Stimulated activated CD4-positive, alpha-beta T cell treated with anti-CD3 and anti-CD28 coated beads, Interleukin-4, amount 100 ng/mL, for 1 hour (primary cell): Measurements from ENCODE around the gene B4GALT7.
"Not testable (repeated sequence)": the region's sequence is repeated elsewhere in the genome, so short reads cannot be mapped to it uniquely, and the experiment has no call there.

Experiments used
- DNase-seq: peaks from one replicate; pipeline ENCODE4 v3.0.0-alpha.2; 2020

Gene B4GALT7

GRCh38 chr5:177599731-177600507 is at the start of gene B4GALT7:
Gene B4GALT7 (plus strand): TSS chr5:177600132. CDS start chr5:177600211, 79 bp downstream.
- peak; percentile 87 for DNase-seq

DNA sequence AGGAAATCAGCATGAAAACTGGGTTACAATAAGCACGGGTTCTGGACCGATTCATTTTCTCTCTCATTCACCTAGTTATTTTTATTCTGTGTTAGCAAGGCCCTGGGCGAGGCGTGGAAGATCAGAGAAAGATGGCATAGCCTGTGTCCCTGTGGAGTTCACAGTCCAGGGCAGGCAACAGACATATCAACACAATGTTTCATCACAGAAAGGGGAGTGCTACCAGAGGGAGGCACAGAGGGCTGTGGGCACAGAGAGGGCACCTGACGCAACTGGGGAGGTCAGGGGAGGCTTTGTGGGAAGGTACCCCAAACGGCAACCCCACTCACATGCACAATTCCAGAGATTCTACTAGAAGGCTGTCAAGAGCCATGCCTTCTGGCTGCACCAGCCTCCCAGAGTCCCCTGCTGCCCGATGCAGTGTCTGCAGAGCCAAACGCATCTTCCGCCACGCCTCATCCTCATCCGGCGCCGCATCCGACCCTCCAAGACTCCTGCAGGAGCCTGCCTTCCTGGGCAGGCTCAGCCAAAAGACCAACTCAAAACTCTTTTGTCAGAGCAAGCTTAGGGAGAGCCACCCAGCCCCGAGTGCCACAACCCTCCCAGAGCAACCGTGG is 47.0 kb upstream of the B4GALT7 start:
- no peak for DNase-seq

DNA sequence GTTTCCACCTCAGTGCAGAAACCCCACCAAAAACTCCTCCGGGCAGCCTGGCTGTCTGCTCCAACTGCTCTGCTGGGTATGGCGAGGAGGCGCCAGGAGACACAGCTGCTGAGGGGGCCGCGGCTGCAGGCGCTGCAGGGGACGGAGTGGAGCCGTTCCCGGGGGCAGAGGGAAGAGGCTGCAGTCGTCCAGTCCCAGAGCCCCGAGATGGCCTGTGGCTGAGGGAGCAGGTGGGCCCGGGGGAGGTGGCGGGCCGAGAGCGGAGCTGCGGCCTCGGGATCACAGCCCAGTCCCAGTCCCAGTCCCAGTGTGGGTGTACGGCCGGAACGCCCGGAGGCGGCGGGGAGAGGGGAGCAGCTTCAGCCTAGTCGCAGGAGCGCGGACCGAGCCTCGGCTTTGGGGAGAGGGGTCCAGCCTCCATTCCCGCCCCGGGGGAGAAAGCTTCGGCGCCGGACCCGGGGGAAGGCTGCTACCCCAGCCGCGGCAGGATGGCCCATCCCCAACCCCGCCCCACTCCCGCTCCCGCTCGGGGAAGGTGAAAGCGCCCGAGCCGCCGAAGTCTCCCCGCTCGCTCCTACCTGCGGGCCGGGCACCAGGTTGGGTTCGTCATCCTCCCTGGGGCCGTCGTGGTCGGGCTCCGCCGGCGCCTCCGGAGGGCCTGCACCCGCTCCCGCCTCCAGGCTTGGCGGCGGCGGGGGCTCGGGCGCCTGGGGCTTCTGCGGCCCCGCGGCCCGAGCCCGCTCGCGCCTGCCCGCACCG is 46.1 kb upstream of the B4GALT7 start:
- DNase-seq = peak; percentile 58

GRCh38 chr5:177554474-177555111 is 45.3 kb upstream of the B4GALT7 start, which contains the start of gene FAM193B:
Gene FAM193B (minus strand): TSS chr5:177554563. CDS start chr5:177554458, 105 bp downstream.
- peak; percentile 95 for DNase-seq

- no peak for DNase-seq
Observed at GRCh38 chr5:177555228-177555627, 44.7 kb upstream of the B4GALT7 start.

- no peak for DNase-seq
Observed at GRCh38 chr5:177555665-177556064, 44.3 kb upstream of the B4GALT7 start.

DNA sequence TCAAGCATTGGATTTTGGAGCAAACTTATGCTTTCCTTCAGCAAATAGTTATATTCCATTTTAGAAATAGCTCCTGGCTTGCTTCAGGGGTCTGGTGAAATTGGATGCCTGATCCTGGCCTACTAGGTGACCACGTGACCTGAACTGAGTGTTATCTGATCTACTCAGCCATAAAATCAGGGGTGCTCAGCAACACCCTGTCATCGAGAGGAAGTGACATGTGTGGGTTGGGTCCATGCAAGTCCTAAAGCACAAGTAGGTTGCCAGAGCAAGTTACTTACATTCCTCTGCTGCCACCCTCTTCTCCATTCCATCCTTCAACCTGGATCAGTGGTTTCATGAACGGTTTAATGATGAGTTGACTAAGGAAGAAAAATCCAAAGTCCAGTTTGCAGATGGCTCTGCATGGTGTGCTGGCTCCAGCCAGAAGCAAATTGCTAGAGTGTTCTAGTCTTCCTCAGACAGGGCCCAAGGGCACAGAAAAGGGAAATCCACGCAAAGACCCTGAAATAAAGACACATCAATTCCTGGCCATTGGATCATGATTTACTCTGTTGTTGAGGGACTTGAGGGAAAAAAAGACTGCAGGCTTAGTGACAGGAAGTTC is 42.8 kb upstream of the B4GALT7 start:
- no peak for DNase-seq

GRCh38 chr5:177557796-177558195 is 42.1 kb upstream of the B4GALT7 start:
- no peak for DNase-seq

- not testable (repeated sequence) for DNase-seq
Observed at GRCh38 chr5:177559446-177559941, 40.4 kb upstream of the B4GALT7 start.

DNA sequence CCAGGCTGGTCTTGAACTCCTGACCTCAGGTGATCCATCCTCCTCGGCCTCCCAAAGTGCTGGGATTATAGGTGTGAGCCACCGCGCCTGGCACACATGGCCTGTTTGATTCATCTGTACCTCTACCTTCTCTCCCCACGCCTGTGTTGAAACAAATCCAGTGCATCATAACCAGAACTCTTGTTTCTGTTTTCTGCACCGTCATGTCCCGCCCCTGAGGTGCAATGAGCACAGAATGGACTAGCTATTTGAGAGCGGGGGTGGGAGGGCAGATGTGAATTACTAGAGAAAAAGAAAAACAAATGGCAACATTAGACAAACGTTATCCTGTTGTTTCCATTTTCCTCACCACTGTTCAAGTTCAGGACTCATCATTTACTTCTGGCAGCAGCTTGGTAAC is 34.9 kb upstream of the B4GALT7 start:
- DNase-seq = no peak

GRCh38 chr5:177568326-177568725 is 31.6 kb upstream of the B4GALT7 start:
- no peak for DNase-seq

DNA sequence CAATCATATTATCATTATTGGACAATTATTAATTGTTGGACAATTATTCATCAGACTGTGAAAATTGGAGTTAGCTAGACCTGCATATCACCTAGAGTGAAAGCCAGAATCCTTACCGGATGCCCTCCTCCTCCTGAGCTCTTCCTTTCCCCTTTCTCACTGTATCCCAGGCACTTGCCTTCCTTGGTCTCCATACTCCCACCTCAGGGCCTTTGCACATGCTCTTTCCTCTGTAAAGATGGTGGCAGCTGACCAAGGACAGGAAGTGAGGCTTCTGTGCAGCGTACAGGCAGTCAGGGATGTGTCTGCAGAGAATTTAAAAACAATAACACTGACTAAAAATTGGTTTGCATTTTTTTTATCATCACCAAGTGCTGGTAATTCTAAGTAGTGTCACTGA is 30.0 kb upstream of the B4GALT7 start:
- no peak for DNase-seq

DNA sequence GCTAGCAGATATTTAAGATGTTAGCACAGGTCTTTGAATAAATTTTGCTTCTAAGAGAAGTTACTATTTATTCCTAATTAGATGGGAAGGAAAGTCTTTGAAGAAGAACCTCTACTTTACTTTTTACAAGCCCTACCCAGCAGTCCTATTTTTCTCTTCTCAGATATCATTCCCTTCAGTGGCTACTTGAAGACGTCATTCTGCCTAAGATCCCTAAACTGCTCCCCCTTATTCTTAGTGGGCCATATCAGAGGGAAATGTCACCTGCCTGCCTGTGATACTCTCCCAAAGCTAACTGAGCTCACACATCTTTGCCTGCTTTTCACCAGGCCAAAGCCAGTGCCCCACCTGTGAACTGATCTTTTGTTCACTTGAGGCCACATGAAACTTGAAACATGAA is 24.4 kb upstream of the B4GALT7 start:
- DNase-seq = no peak

DNA sequence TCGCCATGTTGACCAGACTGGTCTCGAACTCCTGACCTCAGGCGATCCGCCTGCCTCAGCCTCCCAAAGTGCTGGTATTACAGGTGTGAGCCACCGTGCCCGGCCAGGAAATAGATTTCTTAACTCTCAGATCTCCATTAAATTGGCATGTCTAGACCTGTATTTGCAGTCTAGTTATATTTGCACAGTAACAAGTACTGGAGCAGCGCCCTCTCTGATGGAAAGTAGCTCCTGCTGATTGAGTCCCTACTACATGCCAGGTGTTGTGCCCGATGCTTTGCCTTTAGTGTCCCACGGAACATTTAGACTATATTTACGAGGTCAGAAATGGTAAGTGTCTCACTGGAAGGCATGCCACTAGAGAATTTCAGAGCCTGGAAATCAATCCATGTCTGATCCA is 23.8 kb upstream of the B4GALT7 start:
- DNase-seq = no peak

GRCh38 chr5:177578316-177578715 is 21.6 kb upstream of the B4GALT7 start:
- no peak for DNase-seq

GRCh38 chr5:177588413-177588909 is 11.5 kb upstream of the B4GALT7 start:
- DNase-seq = no peak

- no peak for DNase-seq
Observed at GRCh38 chr5:177590406-177590805, 9.5 kb upstream of the B4GALT7 start.

DNA sequence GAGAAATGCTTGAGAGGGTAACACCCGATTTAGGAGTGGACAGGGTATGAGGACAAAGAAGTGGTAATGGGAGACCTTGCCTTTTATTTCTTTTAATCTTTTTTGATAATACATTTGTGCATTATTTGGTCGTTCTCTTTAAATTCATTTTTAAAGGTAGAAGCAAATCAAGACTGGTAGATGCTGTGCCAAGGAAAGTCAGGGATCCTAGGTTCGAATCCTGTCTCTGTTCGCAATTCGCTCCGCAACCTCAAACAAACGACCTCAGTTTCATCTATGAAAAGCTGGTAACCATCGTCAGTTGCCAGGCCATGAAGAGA is 8.3 kb upstream of the B4GALT7 start:
- DNase-seq = no peak

DNA sequence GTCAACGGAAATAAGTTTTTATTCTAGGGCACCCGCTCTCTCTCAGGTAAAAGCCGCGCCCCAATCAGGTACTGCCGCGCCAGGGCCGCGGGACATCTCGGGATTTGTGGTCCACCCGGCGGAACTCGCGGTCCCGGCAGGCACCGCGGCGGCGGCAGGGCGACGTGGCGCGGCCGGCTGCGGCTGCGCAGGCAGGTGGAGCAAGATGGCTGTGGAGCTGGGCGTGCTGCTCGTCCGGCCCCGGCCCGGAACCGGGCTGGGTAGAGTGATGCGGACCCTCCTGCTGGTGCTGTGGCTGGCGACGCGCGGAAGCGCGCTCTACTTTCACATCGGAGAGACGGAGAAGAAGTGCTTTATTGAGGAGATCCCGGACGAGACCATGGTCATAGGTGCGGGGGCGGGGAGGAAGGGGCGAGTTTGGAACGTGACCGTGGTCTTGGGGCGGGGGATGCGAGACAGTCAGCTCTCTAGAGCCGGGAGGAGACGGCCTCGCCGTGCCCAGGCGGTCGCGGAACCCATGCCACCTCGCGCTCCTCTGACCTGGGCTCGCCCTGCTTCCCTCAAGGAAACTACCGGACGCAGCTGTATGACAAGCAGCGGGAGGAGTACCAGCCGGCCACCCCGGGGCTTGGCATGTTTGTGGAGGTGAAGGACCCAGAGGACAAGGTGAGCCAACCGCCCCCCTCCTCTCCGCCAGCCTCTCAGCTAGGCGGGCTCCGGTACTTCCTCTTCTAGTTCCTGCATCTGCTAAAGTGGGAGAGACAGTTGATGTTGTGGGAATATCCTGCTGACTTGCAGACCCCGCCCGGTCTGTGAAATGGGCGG is 7.7 kb upstream of the B4GALT7 start, which contains the start of gene TMED9:
Gene TMED9, plus strand, starts transcription at position 194 of the 825 bp plus-strand sequence. Its CDS starts 12 bp downstream, at position 206.
- DNase-seq = peak; percentile 89

- DNase-seq = no peak
Observed at GRCh38 chr5:177592905-177593304, 7.0 kb upstream of the B4GALT7 start.

DNA sequence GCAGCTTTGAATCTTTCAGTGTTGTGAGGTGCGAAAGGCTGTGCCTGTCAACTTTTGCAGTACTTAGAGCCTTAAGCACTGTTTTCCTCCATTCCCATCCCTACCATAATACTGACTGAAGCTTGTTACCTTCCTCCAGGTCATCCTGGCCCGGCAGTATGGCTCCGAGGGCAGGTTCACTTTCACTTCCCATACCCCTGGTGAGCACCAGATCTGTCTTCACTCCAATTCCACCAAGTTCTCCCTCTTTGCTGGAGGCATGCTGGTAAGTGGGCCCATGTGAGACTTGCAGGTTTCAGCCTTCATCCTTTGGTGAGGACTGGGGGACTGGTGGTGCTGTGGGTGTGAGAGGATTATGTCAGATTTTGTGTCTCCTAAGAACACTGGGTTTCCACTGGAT is 6.4 kb upstream of the B4GALT7 start:
- DNase-seq = no peak
